Jurkat, Clone E6-1 (cell line): ENCODE results near the gene HSPBAP1.

Experiments used
- DNase-seq: peaks from one replicate; pipeline ENCODE4 v3.0.0-alpha.2; 2011; ENCODE audit warnings: low read depth, low spot score
- H3K4me3 ChIP-seq: 2 replicates; pipeline ENCODE4 v1.5.1; 2011; ENCODE audit warnings: mild to moderate bottlenecking, low read length, control low read depth, moderate library complexity

Gene HSPBAP1

DNA sequence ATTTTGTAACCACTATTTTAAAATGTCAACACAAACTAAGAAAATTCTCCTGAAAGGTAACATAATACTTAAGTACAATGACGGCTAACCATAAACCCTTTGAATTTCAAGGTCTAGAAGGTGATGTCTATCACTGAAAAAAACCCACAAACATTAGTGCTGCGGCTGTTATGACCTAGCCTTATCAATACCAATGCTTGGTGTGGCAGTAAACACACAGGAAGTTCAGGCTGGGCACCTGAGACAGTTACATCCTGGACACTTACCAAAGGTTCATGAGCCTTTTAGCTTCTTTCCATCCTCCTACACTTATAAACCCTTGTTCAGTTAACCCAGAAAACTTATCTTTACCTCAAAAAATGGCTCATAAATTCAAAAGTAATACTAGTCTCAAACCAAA, 5.8 kb downstream of the HSPBAP1 start:
- H3K4me3 ChIP-seq = no peak overlapping the region
- DNase-seq = no peak

DNA sequence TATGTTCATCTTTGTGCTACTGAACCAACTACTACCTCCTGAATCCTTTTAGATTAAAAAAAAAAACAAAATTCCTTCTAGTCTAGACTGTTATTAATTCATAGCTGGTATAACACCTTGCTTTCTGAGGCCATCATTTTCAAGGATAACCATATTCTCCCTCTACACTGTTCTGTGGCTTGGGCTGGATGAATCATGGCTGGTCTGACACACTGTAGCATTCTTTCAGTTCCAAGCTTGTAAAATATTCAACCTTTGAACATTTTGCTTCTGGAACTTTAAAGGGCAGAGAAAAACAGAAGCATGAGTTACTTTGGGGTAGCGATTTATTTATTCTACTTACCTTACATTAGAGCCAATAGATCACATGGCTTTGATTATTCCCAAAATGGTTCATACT, 7.6 kb downstream of the HSPBAP1 start:
- no peak for DNase-seq
- no peak overlapping the region for H3K4me3 ChIP-seq

DNA sequence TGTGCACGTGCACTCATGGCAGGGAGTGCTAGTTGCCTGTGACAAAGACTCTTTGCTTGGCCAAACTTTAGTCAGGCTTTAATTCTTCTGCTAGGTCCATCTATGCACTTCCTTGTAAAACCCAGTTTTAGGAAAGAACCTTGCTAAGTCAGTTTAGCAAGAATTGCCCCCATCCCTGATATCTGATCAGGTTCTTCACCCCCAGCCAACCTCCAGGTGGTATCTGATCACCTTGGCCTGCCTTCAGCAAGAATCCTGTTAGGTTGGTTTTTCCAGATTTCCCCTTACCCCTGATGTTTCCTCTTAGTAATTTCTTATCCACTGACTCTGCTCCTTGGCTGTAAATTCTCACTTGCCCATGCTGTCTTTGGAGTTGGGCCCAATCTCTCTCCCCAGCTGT, 8.4 kb downstream of the HSPBAP1 start:
- no peak overlapping the region for H3K4me3 ChIP-seq
- no peak for DNase-seq

- no peak overlapping the region for H3K4me3 ChIP-seq
- no peak for DNase-seq
Observed at GRCh38 chr3:122784436-122784835, 9.2 kb downstream of the HSPBAP1 start.

- no peak for DNase-seq
- no peak overlapping the region for H3K4me3 ChIP-seq
Observed at GRCh38 chr3:122782804-122783203, 10.8 kb downstream of the HSPBAP1 start.

DNA sequence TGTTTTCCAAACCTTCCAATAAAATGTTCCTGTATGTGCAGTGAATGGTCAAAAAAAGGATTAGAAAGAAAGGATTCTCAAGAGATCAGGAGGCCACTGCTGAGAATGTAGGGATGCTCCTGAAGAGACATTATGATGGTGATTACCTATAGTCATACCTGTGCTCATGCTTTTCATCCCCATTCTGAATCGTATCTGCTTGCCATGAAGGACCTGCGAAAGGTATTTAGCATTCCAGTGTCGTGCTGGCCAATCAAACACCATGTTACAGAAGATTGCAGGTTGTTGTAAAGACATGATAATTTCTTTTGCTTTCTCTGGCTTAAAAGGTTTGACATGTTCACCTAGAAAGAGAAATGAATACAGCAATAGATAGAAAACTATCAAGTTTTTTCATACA, 16.1 kb downstream of the HSPBAP1 start:
- no peak overlapping the region for H3K4me3 ChIP-seq
- no peak for DNase-seq

- DNase-seq = no peak
- H3K4me3 ChIP-seq = no peak overlapping the region
Observed at GRCh38 chr3:122776675-122777468, 16.8 kb downstream of the HSPBAP1 start.

DNA sequence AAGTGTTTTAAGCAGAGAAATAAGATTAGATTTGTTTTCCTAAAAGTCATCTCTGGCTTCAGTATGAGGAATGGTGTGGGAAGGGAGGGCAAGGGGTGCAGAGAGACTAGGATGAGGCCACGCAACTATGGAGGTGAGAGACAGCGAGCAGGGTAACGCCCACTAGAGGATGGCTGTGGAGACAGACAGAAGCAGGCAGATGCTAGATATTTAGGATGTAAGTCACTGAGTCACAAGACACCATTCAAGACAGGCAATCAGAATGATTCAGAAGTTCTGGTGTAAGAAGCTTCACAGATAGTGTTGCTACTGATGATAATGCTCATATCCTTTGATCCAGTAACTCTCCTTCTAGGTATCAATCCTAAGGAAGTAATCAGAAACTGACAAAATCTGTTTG, 19.1 kb downstream of the HSPBAP1 start:
- no peak overlapping the region for H3K4me3 ChIP-seq
- no peak for DNase-seq

- no peak for DNase-seq
- H3K4me3 ChIP-seq = no peak overlapping the region
Observed at GRCh38 chr3:122773944-122774509, 19.6 kb downstream of the HSPBAP1 start.

- DNase-seq = no peak
- no peak overlapping the region for H3K4me3 ChIP-seq
Observed at GRCh38 chr3:122772827-122773226, 20.8 kb downstream of the HSPBAP1 start.

- H3K4me3 ChIP-seq = no peak overlapping the region
- DNase-seq = no peak
Observed at GRCh38 chr3:122770521-122771202, 23.0 kb downstream of the HSPBAP1 start.

- DNase-seq = no peak
- H3K4me3 ChIP-seq = no peak overlapping the region
Observed at GRCh38 chr3:122767540-122768372, 25.9 kb downstream of the HSPBAP1 start.

- DNase-seq = no peak
- H3K4me3 ChIP-seq = no peak overlapping the region
Observed at GRCh38 chr3:122766430-122766829, 27.2 kb downstream of the HSPBAP1 start.

DNA sequence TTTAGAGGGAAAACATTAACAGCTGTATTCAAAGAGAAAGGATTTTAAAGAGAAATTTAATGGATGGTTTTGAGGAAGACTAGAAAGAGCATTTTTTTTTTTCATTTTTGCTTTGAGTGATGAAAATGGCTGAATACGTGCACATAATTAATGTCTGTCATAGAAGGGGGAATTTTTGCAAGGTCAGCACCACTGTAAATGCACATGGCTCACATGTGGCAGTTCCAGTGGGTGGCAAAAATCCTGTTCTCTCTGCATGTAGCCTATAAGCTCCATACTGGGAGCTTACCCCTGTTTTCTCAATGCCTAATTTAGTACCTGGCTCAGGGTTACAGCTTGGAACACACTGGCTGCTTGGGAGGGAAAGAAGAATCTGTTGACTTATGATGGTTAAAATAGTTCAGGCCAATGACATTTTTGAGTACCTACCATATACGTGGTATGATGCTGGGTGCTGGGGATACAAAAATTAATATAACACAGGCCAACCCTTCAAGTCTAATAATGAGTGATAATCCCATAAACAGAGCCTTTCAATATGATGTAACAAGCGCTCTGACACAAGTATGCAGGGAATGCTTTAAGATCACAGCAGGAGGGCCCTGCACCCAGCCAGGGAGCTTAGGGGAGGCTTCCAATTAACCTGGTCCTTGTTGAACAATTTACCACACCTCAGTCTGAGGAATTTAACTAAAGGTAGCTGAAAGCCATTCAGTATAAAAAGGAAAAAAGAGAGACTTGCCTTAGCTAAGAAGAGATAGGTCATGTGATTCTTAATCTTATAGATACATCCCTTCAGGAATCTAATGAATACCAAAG, 33.0 kb downstream of the HSPBAP1 start:
- DNase-seq = no peak
- H3K4me3 ChIP-seq = no peak overlapping the region

DNA sequence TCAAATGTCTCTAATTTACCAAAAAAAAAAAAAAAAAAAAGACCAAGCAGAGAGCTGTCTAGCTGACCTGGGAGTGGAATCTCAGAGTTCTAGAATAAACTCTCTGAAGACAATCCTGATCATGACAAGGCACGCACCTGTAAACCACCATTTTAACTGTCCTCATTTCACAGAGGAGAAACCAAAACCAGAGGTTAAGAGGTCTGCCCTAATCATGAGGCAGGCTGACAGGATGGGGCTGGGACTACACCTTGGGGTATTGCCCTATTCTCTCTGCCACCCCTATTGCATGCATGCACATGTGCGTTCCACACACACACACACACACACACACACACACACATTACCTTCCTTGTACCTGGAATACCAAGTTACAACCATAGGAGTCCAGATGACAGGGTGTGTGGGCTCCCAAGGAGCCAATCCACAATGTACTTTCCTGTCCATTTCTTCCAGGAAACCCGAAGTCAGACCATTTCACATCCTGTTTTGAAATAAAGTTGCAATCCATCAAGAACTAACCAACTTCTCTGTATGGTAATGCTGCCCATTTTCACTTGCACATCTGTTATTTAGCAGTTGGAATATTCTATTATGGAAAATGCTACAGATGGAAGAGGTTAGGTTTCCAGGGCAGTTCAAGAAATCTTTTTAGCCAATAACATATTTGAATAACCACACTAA, 34.6 kb downstream of the HSPBAP1 start:
- DNase-seq = no peak
- no peak overlapping the region for H3K4me3 ChIP-seq

DNA sequence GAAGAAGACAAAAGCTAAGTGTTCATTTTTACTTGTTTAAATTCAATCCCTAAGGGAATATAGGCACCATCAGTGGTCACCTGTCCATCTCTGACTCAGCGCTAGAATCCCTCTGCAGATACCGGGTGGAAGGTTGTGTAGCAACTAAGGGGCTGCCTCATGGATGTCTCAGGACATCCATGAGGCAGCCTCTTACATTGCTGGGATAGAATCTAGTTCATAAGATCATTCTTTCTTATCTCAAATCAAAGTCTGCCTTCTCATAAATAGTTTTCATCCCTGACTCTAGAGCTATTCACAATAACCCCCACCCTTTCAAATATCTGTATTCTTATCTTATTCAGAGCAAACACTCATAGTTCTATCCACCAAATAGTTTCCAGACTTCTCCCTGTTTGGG, 38.1 kb downstream of the HSPBAP1 start:
- DNase-seq = no peak

GRCh38 chr3:122754929-122755328, 38.7 kb downstream of the HSPBAP1 start:
- H3K4me3 ChIP-seq = no peak overlapping the region
- DNase-seq = peak; percentile 51

More for the DNA sequence above, 38.1 kb downstream of the HSPBAP1 start:
- no peak overlapping the region for H3K4me3 ChIP-seq

DNA sequence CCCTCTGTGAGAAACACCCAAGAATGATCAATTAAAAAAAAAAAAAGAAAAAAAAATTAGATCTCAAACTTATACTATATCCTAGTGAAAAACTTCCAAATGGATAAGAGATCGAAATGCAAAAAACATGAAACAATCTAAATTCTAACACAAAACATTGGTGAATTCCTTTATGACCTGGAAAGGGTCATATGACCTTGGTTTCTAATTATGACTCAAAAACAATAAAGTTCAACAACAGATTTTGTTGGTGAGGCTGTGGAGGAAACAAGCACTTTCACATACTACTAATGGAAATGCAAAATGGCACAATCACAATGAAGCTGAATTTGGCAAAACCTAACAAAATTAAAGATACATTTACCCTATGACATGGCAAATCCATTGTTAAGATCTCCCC, 45.3 kb downstream of the HSPBAP1 start:
- H3K4me3 ChIP-seq = no peak overlapping the region
- no peak for DNase-seq
